Measurements from ENCODE around the gene SGTA. TPM values are rescaled to one million over a fixed set of nuclear protein-coding genes. Genes with fewer than 3 reads are reported as not detected.

The SGTA gene
- total RNA-seq, 6 experiments from 2014 or later, result 60.7 to 68.1 (median 62.8) TPM

- 0 out of 2 replicates have a peak, but pooled peaks cover 14% of the 10 kb centered on the region for H3K36me3 Mint-ChIP-seq (ENCODE audit: low read depth)
- no peak for DNase-seq
- H3K27me3 Mint-ChIP-seq (ENCODE audit: insufficient read depth), result no peaks in the 10 kb centered on the region; the same call in 1 of the 2 replicates
- H3K4me1 Mint-ChIP-seq (ENCODE audit: low read depth), result no peaks in the 10 kb centered on the region
- TF ChIP-seq CTCF (IDR thresholded peaks at IDR 0.05), result no peak
- no peaks in the 10 kb centered on the region for H3K9me3 Mint-ChIP-seq
- no peak overlapping the region for H3K4me3 Mint-ChIP-seq
- H3K27ac Mint-ChIP-seq, result no peak overlapping the region
Observed at GRCh38 chr19:2755448-2755705, 27.7 kb downstream of the SGTA start.

GRCh38 chr19:2754659-2755447, 28.2 kb downstream of the SGTA start:
- Mint-ChIP-seq H3K4me3 (no peak overlapping the region), H3K9me3 (no peaks in the 10 kb centered on the region), H3K27me3 (ENCODE audit: insufficient read depth) (no peaks in the 10 kb centered on the region; the same call in 1 of the 2 replicates), H3K4me1 (ENCODE audit: low read depth) (no peaks in the 10 kb centered on the region), H3K27ac (no peak overlapping the region), H3K36me3 (ENCODE audit: low read depth) (0 out of 2 replicates have a peak, but pooled peaks cover 14% of the 10 kb centered on the region)
- no peak for DNase-seq
- no peak for TF ChIP-seq CTCF (IDR thresholded peaks at IDR 0.05)

- no peak for TF ChIP-seq CTCF (IDR thresholded peaks at IDR 0.05)
- Mint-ChIP-seq H3K4me3 (no peak overlapping the region), H3K36me3 (ENCODE audit: low read depth) (0 out of 2 replicates have a peak, but pooled peaks cover 5% of the 10 kb centered on the region), H3K27ac (no peak overlapping the region), H3K9me3 (no peaks in the 10 kb centered on the region), H3K27me3 (ENCODE audit: insufficient read depth) (peaks cover 4% of the 10 kb centered on the region), H3K4me1 (ENCODE audit: low read depth) (no peaks in the 10 kb centered on the region)
- DNase-seq, result no peak
Observed at GRCh38 chr19:2751438-2751830, 31.6 kb downstream of the SGTA start.

GRCh38 chr19:2750808-2751437, 32.1 kb downstream of the SGTA start:
- Mint-ChIP-seq H3K27me3 (ENCODE audit: insufficient read depth) (peaks cover 4% of the 10 kb centered on the region), H3K36me3 (ENCODE audit: low read depth) (0 out of 2 replicates have a peak, but pooled peaks cover 5% of the 10 kb centered on the region), H3K4me1 (ENCODE audit: low read depth) (no peaks in the 10 kb centered on the region), H3K4me3 (no peak overlapping the region), H3K27ac (no peak overlapping the region), H3K9me3 (no peaks in the 10 kb centered on the region)
- no peak for TF ChIP-seq CTCF (IDR thresholded peaks at IDR 0.05)
- no peak for DNase-seq

- H3K36me3 Mint-ChIP-seq (ENCODE audit: low read depth), result no peaks in the 10 kb centered on the region
- H3K4me1 Mint-ChIP-seq (ENCODE audit: low read depth), result no peaks in the 10 kb centered on the region
- no peak overlapping the region for H3K27ac Mint-ChIP-seq
- H3K4me3 Mint-ChIP-seq, result no peak overlapping the region
- H3K9me3 Mint-ChIP-seq, result no peaks in the 10 kb centered on the region
- TF ChIP-seq CTCF (IDR thresholded peaks at IDR 0.05), result no peak
- no peak for DNase-seq
- H3K27me3 Mint-ChIP-seq (ENCODE audit: insufficient read depth), result peaks cover 4% of the 10 kb centered on the region
Observed at GRCh38 chr19:2747349-2747748, 35.7 kb downstream of the SGTA start.
